Right ventricle myocardium superior (tissue), 1 donor: ENCODE results near the gene OR8B8. TPM values are rescaled to one million over a fixed set of nuclear protein-coding genes. Genes with fewer than 3 reads are reported as not detected.
"Not testable (repeated sequence)": the region's sequence is repeated elsewhere in the genome, so short reads cannot be mapped to it uniquely, and the experiment has no call there.

Source experiments
- ATAC-seq: fragments of 200-7000 bp; cut with Tn5 transposase; one replicate; pipeline ENCODE4 v1.9.1; 2020; ENCODE audit warnings: mild to moderate bottlenecking; ENCODE audit not compliant: poor library complexity
- DNase-seq: peaks from one replicate; pipeline ENCODE4 v3.0.0-alpha.2; 2020
- intact Hi-C: fragments of 100-400 bp; cut with DNase I; formaldehyde crosslinking; loops from one replicate; pipeline ENCODE4 v1.11.2; 2022
- long read RNA-seq: library from polyadenylated mRNA; unstranded; transcript quantifications from one replicate; pipeline ENCODE4 v2.0.0, GENCODE V29; 2021
- total RNA-seq: library from RNA; stranded (reverse); fragmentation: NEBNext Ultra II Directional; extraction: Animal tissue kit (Norgen Biotek cat#: 25700); gene quantifications from one replicate; pipeline ENCODE4 v1.2.1, GENCODE V29; 2021
- donor health status: DM: no; HTN: yes; CAD: no; lungs with severe emphysema.

Gene OR8B8
- total RNA-seq: not detected
- long read RNA-seq: 0 reads

DNA sequence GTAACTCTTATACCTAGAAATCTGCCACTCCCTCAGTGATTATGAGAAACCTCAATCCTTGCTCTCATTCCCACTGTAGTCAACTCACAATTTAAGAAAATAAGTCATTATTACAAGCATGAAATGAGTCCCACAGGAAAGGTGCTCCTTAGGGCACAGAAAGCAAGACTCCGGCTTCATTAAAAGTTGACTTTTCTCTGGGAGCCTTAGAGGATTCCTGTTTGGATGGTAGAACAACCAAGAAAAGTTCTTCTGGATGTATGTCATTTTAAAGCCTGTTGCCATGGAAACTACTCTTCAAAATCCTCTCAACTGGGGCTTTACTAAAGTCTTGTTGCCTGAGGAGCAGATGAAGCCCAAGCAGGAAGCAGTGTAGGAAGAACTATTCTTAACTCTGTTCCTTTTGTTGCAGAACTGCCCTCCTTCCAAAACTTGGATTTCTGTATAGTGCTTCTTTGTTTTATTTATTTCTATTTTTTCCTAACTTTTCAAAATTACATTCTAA, at the start of gene OR8B8:
Gene OR8B8, minus strand, starts transcription at position 51 of the 505 bp plus-strand sequence. CDS start 4,611 bp downstream, outside the sequence.
- no peak for DNase-seq
- ATAC-seq: no peak
- intact Hi-C loops: no loop called here

GRCh38 chr11:124493016-124493655, 47.6 kb upstream of the OR8B8 start:
- DNase-seq (no peak), ATAC-seq (no peak)
- intact Hi-C loops: no loop called here

DNA sequence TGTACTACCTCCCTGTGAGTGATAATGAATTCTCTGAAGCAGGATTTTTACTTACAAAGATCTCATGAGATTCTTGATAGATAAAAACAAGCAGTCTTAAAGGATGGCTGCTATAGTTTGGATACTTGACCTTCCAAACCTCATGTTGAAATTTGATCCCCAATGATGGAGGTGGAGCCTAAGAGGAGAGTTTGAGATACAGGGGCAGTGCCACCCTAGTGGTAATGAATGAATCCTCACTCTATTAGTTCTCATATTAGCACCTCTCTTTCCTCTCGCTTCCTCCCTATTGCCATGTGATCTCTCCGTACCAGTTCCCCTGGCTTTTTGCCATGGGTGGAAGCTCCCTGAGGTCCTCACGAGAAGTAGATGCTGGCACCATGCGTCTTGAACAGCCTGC, 37.9 kb upstream of the OR8B8 start:
- intact Hi-C loops: no loop called here
- DNase-seq (no peak), ATAC-seq (no peak)

- intact Hi-C loops: no loop called here
- ATAC-seq (no peak), DNase-seq (no peak)
Observed at GRCh38 chr11:124482362-124483147, 37.1 kb upstream of the OR8B8 start.

DNA sequence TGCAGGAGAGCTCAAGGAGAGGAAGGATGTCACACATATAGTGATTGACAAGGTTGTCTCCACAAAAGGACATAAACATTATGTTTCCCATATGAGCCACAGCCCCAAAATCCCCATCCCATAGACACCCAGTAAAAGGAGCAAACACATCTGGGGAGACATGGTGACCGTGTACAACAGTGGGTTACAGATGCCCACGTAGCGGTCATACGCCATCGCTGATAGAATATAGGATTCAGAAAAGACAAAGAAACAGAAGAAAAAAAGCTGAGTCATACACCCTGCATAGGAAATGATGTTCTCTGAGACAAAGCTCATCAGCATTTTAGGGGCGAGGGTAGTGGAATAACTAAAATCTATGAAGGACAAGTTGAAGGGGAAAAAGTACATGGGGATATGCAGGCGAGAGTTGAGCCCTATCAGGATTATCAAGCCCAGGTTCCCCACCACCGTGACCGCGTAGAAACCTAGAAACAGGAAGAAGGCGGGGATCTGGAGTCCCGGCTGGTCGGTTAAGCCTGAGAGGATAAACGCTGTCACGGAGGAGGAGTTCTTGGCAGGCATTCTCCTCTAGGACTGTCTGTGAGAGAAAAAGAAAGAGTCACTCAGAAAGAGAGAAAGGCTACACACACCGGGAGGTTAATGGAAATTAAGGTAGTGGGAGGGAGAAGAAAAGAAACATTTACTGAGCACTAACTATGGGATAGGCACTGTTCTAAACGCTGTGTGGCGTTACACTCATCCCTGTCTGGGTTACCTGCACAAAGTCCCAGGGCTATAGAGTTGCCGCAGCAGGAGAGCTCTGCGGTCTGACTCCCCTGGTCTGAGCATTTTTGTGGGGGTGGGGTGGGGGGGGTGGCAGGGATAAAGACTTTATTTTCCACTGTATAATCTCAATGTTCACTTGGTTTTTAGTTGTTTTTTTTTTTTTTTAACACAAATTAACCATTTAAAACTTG, 36.1 kb upstream of the OR8B8 start:
- no peak for DNase-seq
- intact Hi-C loops: no loop called here
- peak; percentile 56 for ATAC-seq

DNA sequence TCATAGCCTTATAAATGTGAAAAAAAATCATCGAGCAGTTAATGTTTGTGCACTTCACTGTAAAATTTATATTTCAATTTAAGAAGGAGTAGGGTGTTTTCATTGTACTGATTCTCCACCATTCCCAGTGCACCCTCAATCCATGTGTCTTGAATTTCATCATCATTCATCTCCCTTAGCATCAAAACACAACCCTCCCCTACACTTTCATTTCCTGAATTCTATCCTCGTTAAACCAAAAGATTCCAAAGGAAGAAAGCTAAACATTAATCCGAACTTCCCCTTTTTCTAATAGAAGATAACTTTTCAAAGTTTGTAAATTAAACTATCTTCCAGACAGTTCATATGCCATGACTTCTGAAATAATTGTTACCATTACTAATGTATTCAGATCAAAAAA, 34.1 kb upstream of the OR8B8 start:
- ATAC-seq (no peak), DNase-seq (no peak)
- intact Hi-C loops: no loop called here

GRCh38 chr11:124475265-124475664, 29.8 kb upstream of the OR8B8 start:
- no peak for DNase-seq
- no peak for ATAC-seq
- intact Hi-C loops: no loop called here

- no peak for DNase-seq
- no peak for ATAC-seq
- intact Hi-C loops: no loop called here
Observed at GRCh38 chr11:124474779-124475178, 29.3 kb upstream of the OR8B8 start.

GRCh38 chr11:124474079-124474478, 28.6 kb upstream of the OR8B8 start:
- intact Hi-C loops: no loop called here
- DNase-seq (no peak), ATAC-seq (no peak)

DNA sequence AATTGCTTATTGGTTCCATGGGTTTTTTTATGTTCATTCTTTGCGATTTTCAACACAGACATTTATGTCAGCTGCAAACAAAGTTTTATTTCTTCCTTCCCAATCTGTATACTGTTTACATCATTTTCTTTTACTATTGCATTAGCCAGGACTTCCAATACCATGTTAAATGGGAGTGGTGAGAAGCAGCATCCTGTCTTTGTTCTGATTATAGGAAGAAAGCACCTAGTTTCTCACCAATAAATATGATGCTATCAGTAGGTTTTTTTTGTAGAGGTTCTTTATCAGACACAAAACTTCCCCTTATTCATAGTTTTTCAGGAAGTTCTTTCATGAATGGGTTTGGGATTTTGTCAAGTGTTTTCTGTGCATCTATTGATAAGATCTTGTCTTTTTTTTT, 28.0 kb upstream of the OR8B8 start:
- intact Hi-C loops: no loop called here
- no peak for ATAC-seq
- no peak for DNase-seq

DNA sequence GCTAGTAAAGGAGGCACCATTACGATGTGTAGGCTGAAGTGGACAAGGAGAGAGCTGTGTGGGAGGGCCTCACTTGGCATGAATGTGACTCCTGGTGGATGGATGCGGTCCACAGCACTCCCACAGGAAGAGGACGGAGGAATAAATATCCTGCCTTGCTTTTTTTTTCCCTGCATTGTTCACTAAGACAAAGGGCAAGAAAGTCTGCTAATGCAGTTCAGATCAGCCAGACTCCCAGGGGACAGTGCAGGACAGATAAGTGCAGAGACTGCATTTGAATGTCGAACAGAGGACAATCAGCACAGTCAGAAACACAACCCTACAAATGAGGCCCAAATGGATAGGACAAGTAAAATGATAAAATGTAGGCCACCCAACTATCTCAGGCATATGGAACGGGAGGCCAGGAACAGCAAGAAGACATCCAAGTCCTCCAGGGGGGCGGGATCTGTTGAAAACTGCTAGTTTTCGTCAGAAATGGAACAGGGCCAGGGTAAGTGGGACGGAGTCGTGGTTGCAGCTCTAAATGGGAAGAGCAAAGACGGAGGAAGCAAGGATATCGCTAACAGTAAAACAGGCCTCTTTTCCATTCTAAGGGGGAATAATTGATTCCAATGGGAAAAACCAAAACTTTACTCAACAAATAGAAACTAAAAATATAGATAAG, 25.2 kb upstream of the OR8B8 start:
- intact Hi-C loops: no loop called here
- ATAC-seq (peak; percentile 41), DNase-seq (no peak)

DNA sequence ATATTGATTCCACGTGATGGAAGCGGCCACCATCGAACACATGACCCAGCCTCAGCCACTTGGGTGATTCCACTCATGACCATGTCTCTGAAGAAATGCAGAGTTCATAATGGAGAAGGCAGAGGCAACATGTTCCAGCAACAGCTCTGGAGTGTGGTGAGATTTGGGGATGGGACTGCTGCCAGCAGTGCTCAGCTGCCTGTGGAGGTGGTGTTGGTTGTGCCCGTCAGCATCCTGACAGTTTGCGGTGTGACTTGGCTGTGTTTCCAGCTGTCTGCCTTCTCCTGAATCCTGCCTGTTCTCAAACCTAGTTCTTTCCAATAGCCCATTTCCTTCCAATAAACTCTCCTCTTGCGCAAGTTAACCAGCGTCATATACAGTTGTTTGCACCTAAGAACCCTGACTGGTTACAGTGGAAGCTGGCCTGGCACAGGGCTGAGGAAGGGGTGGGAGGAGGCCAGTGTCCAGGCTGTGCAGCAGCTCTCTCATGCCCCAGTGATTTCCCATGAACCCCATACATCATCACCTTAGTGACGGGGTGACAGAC, 22.0 kb upstream of the OR8B8 start:
- DNase-seq (no peak), ATAC-seq (no peak)
- intact Hi-C loops: no loop called here

DNA sequence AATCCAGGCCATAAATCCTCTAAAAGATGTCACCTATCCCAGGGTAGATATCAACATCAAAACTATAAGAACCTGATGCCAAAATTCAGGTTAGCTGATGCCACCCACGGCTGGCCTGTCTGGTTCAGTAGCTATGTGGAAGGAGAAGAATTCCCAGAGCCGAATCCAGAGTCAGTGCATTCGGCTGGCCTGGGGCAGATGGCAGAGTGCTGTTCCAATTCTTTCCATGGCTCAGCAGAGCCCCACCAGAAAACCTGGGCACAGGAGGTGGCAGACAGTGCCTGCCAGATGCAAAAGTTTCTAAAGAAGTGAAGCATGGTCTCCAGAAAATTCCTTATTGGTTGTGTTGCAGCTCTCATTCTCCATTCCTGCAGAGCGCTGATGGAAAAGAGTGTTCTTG, 19.9 kb upstream of the OR8B8 start:
- ATAC-seq: no peak
- intact Hi-C loops: no loop called here
- DNase-seq: no peak

DNA sequence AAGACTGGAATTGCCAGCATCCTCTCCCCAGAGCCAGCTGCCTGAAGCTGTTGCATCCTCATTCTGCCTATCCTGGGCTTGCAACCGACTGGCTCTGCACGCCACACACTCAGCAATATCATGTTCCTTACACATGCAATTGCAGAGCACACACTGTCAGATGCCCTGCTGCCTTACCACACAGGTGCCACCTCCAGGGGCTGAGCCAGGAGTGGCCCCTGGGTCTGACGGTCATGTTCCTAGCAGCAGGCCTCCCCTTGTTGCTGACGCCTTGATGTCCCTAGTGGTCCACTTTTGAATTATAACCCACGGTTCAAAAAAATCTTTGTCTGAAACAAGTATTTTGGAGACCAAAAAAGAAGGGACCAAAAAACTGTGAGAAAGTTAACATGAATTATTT, 18.5 kb upstream of the OR8B8 start:
- intact Hi-C loops: no loop called here
- ATAC-seq: no peak
- no peak for DNase-seq

DNA sequence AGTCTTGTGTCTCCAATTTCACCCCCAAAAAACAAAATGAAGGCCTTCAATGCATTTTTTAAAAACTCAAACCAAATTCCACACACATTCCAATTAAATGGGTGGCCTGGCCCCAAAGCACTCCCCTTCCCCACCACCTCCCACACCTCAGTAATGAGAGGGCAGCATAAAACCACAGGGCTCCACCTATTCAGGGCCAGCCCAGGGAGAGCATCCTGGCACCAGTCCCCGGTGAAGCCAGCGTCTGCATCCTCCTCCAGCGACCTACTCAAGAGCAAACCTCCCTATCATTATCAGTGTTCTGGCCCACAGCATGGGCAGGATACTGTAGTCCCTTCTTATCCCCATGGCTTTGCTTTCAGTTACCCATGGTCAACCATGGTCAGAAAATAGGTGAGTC, 17.8 kb upstream of the OR8B8 start:
- ATAC-seq (no peak), DNase-seq (no peak)
- intact Hi-C loops: no loop called here

- ATAC-seq (no peak), DNase-seq (no peak)
- intact Hi-C loops: no loop called here
Observed at GRCh38 chr11:124460459-124460858, 15.0 kb upstream of the OR8B8 start.

GRCh38 chr11:124459379-124459778, 13.9 kb upstream of the OR8B8 start:
- ATAC-seq, intact Hi-C loops, DNase-seq: not testable (repeated sequence)

- intact Hi-C loops: no loop called here
- no peak for ATAC-seq
Observed at GRCh38 chr11:124454552-124454951, 9.1 kb upstream of the OR8B8 start.

More at GRCh38 chr11:124454552-124454951, 9.1 kb upstream of the OR8B8 start:
- DNase-seq: no peak
